Epithelial cell of esophagus (primary cell): ENCODE measurements around the gene SMAD7.
A peak's percentile ranks its signal among the peaks of the same experiment; 100 is the strongest.

Experiments used
- DNase-seq: peaks from one replicate; pipeline ENCODE4 v3.0.0; 2010; ENCODE audit warnings: low read depth
- H3K4me3 ChIP-seq: 2 replicates; pipeline ENCODE4 v1.5.1; 2011; ENCODE audit warnings: mild to moderate bottlenecking, low read length, control low read depth
- CTCF ChIP-seq: IDR thresholded peaks from 2 replicates; pipeline ENCODE4 v1.5.1; 2011; ENCODE audit warnings: low read depth, mild to moderate bottlenecking, low read length, control low read depth, inconsistent platforms; ENCODE audit not compliant: insufficient read depth; ENCODE audit errors: missing control alignments

SMAD7 gene

GRCh38 chr18:48950536-48951447 lies at the start of gene SMAD7:
Gene SMAD7, minus strand, starts transcription at chr18:48950965. Its CDS starts 541 bp downstream, at chr18:48950424.
- peak within 1 kb of the TSS; percentile 81 for H3K4me3 ChIP-seq
- no peak for TF ChIP-seq CTCF
- DNase-seq, result no peak

- no peak for DNase-seq
- TF ChIP-seq CTCF, result no peak
- no peak overlapping the region for H3K4me3 ChIP-seq
These were observed 48.8 kb upstream of the SMAD7 start for GRCh38 chr18:48999569-48999968.

GRCh38 chr18:48997985-48998831 lies 47.4 kb upstream of the SMAD7 start:
- DNase-seq, result peak; percentile 97
- H3K4me3 ChIP-seq, result no peak overlapping the region
- TF ChIP-seq CTCF, result no peak

- no peak for DNase-seq
- no peak overlapping the region for H3K4me3 ChIP-seq
- TF ChIP-seq CTCF, result no peak
These were observed 46.9 kb upstream of the SMAD7 start for GRCh38 chr18:48997681-48997984.

- no peak for TF ChIP-seq CTCF
- DNase-seq, result peak; percentile 59
- H3K4me3 ChIP-seq, result no peak overlapping the region
These were observed 46.2 kb upstream of the SMAD7 start for GRCh38 chr18:48996901-48997463.

- DNase-seq, result no peak
These were observed 45.3 kb upstream of the SMAD7 start for GRCh38 chr18:48996041-48996440.

More at GRCh38 chr18:48996041-48996440, 45.3 kb upstream of the SMAD7 start:
- H3K4me3 ChIP-seq, result no peak overlapping the region
- no peak for TF ChIP-seq CTCF
